GM15510 (cell line): ENCODE results near the gene FFAR3.

ENCODE experiments used
- POLR2A ChIP-seq: IDR thresholded peaks from 3 replicates; pipeline ENCODE4 v1.6.1; 2011; ENCODE audit warnings: borderline replicate concordance; ENCODE audit not compliant: insufficient read length; ENCODE audit errors: extremely low read depth

FFAR3 gene

GRCh38 chr19:35357867-35358573, at the start of gene FFAR3:
TSS of gene FFAR3 (plus strand) at chr19:35358460. CDS start at chr19:35358891, 431 bp downstream.
- TF ChIP-seq POLR2A, result no peak

- TF ChIP-seq POLR2A, result no peak
These were observed 49.4 kb upstream of the FFAR3 start for GRCh38 chr19:35308910-35309309.

GRCh38 chr19:35309481-35310279, 48.6 kb upstream of the FFAR3 start:
- TF ChIP-seq POLR2A, result no peak

- no peak for TF ChIP-seq POLR2A
These were observed 47.9 kb upstream of the FFAR3 start for GRCh38 chr19:35310331-35310730.

GRCh38 chr19:35310811-35311465, 47.3 kb upstream of the FFAR3 start:
- no peak for TF ChIP-seq POLR2A

GRCh38 chr19:35311901-35312665, 46.2 kb upstream of the FFAR3 start:
- TF ChIP-seq POLR2A, result no peak

GRCh38 chr19:35313587-35313986, 44.7 kb upstream of the FFAR3 start:
- no peak for TF ChIP-seq POLR2A

GRCh38 chr19:35314031-35314430, 44.2 kb upstream of the FFAR3 start:
- TF ChIP-seq POLR2A, result no peak

GRCh38 chr19:35314858-35315470, 43.3 kb upstream of the FFAR3 start:
- TF ChIP-seq POLR2A, result no peak

- TF ChIP-seq POLR2A, result no peak
These were observed 42.4 kb upstream of the FFAR3 start for GRCh38 chr19:35315883-35316282.

GRCh38 chr19:35316560-35316959, 41.7 kb upstream of the FFAR3 start:
- no peak for TF ChIP-seq POLR2A

- no peak for TF ChIP-seq POLR2A
These were observed 40.7 kb upstream of the FFAR3 start for GRCh38 chr19:35317464-35318043.

GRCh38 chr19:35318679-35319448, 39.4 kb upstream of the FFAR3 start:
- no peak for TF ChIP-seq POLR2A
